ENCODE results near the gene ZFYVE28.
"Not testable (repeated sequence)": the region's sequence is repeated elsewhere in the genome, so short reads cannot be mapped to it uniquely, and the experiment has no call there.

Gene ZFYVE28

GRCh38 chr4:2446656-2447564, 28.5 kb upstream of the ZFYVE28 start:
- DNase-seq, result no peak

- DNase-seq, result no peak
These were observed 27.1 kb upstream of the ZFYVE28 start for GRCh38 chr4:2445571-2445970.

- no peak for DNase-seq
These were observed 26.7 kb upstream of the ZFYVE28 start for GRCh38 chr4:2445130-2445529.

- no peak for DNase-seq
These were observed 25.7 kb upstream of the ZFYVE28 start for GRCh38 chr4:2443956-2444740.

- DNase-seq, result no peak
These were observed 24.8 kb upstream of the ZFYVE28 start for GRCh38 chr4:2443061-2443730.

GRCh38 chr4:2442175-2442993, 23.9 kb upstream of the ZFYVE28 start:
- DNase-seq, result no peak

GRCh38 chr4:2441393-2442174, 23.1 kb upstream of the ZFYVE28 start:
- no peak for DNase-seq

- DNase-seq, result no peak
These were observed 20.6 kb upstream of the ZFYVE28 start for GRCh38 chr4:2438822-2439718.

GRCh38 chr4:2437475-2438215, 19.2 kb upstream of the ZFYVE28 start:
- DNase-seq, result no peak

GRCh38 chr4:2436761-2437474, 18.5 kb upstream of the ZFYVE28 start:
- no peak for DNase-seq

GRCh38 chr4:2436301-2436700, 17.9 kb upstream of the ZFYVE28 start:
- no peak for DNase-seq

GRCh38 chr4:2434420-2434819, 16.0 kb upstream of the ZFYVE28 start:
- DNase-seq, result no peak

- DNase-seq, result no peak
These were observed 15.3 kb upstream of the ZFYVE28 start for GRCh38 chr4:2433609-2434350.

- DNase-seq, result no peak
These were observed 14.6 kb upstream of the ZFYVE28 start for GRCh38 chr4:2432991-2433530.

GRCh38 chr4:2432004-2432403, 13.6 kb upstream of the ZFYVE28 start:
- no peak for DNase-seq

- not testable (repeated sequence) for DNase-seq
These were observed 11.7 kb upstream of the ZFYVE28 start for GRCh38 chr4:2429945-2430757.
